SU-DHL-6 (cell line): ENCODE measurements around the gene PRF1.

Source experiments
- H2AFZ ChIP-seq: fragments of 200-600 bp; sonication (generic); 2 replicates; pipeline ENCODE4 v1.6.1; 2014; ENCODE audit warnings: low read depth, mild to moderate bottlenecking, moderate library complexity, mixed read lengths, antibody characterized with exemption, low read length; ENCODE audit not compliant: severe bottlenecking
- H3F3A ChIP-seq: fragments of 200-600 bp; shearing (Covaris generic); 2 replicates; pipeline ENCODE4 v1.6.0; 2016; ENCODE audit warnings: antibody characterized with exemption, mild to moderate bottlenecking; ENCODE audit not compliant: insufficient read depth
- H3K27ac ChIP-seq: fragments of 200-600 bp; sonication (generic); 2 replicates; pipeline ENCODE4 v1.5.1; 2016; ENCODE audit warnings: low read depth, mild to moderate bottlenecking, low read length, moderate library complexity, mixed read lengths
- H3K27me3 ChIP-seq: fragments of 200-600 bp; sonication (generic), shearing (Covaris generic); 2 replicates; pipeline ENCODE4 v1.6.0; 2014; ENCODE audit warnings: mild to moderate bottlenecking, low read length
- H3K36me3 ChIP-seq: fragments of 200-600 bp; sonication (generic); 2 replicates; pipeline ENCODE4 v1.6.1; 2014; ENCODE audit warnings: mild to moderate bottlenecking, low read length, mixed read lengths
- H3K4me2 ChIP-seq: fragments of 300-600, 200-600 bp; shearing (Covaris generic), sonication (generic); 2 replicates; pipeline ENCODE4 v1.6.0; 2014; ENCODE audit warnings: low read length, low read depth, mild to moderate bottlenecking; ENCODE audit not compliant: poor library complexity, severe bottlenecking
- H3K4me3 ChIP-seq: fragments of 200-600 bp; sonication (generic); 2 replicates; pipeline ENCODE4 v1.5.1; 2014; ENCODE audit warnings: antibody characterized with exemption, low read length, mild to moderate bottlenecking, mixed read lengths; ENCODE audit not compliant: insufficient read depth, poor library complexity, severe bottlenecking
- H3K79me2 ChIP-seq: fragments of 200-600 bp; sonication (generic); 2 replicates; pipeline ENCODE4 v1.6.1; 2014; ENCODE audit warnings: mild to moderate bottlenecking, low read length, moderate library complexity; ENCODE audit not compliant: insufficient read depth
- H3K9ac ChIP-seq: fragments of 200-600 bp; sonication (generic); 2 replicates; pipeline ENCODE4 v1.7.0; 2014; ENCODE audit warnings: mild to moderate bottlenecking, low read length
- H3K9me2 ChIP-seq: fragments of 200-600 bp; sonication (generic); replicated peaks from 2 replicates; pipeline ENCODE4 v1.6.1; 2014; ENCODE audit warnings: low read length; ENCODE audit not compliant: insufficient read depth
- H3K9me3 ChIP-seq: fragments of 200-600 bp; sonication (generic); 2 replicates; pipeline ENCODE4 v1.6.1; 2014; ENCODE audit warnings: low read length, mixed read lengths; ENCODE audit not compliant: insufficient read depth
- H4K20me1 ChIP-seq: fragments of 200-600 bp; sonication (generic); 2 replicates; pipeline ENCODE4 v1.6.1; 2014; ENCODE audit warnings: low read depth, mild to moderate bottlenecking, antibody characterized with exemption, low read length, moderate library complexity, mixed read lengths
- EZH2phosphoT487 ChIP-seq: fragments of 200-600 bp; sonication (generic), shearing (Covaris generic); conservative IDR thresholded peaks from 2 replicates; pipeline ENCODE4 v1.6.1; 2018; ENCODE audit warnings: mild to moderate bottlenecking, antibody characterized with exemption, low read length, moderate library complexity, mixed read lengths
- TF ChIP-seq, protein P1 (sequence below): fragments of 200-600 bp; sonication (generic); IDR thresholded peaks from one replicate; pipeline ENCODE4 v1.5.1; 2017; ENCODE audit warnings: antibody characterized with exemption, mild to moderate bottlenecking, low read length, moderate library complexity; ENCODE audit not compliant: insufficient read depth, poor library complexity, severe bottlenecking

The PRF1 gene

DNA sequence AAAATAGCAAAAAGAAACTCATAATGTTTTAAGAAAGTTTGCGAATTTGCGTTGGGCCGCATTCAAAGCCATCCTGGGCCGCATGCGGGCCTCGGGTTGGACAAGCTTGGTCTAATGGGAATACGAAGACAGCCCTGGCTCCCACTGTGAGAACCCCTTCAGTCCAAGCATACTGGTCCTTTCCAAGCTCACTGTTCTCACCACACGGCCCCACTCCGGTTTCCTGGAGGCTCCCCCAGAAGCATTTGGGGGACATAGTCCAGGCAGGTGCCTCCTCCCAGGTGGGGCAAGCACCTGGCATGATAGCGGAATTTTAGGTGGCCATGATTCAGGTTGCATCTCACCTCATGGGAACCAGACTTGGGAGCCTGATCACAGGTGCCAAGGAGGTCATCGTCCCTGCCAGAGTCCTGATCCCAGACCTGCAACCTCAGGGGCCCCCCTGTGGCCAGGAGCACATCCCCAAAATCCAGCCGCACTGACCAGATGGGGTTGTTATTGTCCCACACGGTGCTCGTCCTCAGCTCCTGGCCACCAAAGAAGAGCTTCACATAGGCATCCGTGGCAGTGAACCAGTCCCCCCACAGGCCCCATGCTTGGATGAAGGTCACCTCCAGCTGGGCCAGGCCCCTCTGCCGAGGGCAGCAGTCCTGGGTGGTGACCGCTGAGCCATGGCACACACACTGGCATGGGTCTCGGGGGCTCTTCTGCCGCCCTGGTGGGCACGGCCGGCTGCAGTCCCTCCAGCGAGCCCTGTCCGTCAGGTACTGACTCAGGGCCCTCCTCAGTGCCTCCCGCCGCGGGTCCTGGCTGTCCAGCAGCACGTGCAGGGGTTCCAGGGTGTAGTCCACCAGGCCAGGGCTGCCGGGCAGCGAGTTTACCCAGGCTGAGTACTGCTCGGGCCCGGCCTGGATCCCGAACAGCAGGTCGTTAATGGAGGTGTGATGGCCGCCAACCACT is 4.4 kb downstream of the PRF1 start:
- Histone ChIP-seq H2AFZ (no peak overlapping the region), H4K20me1 (no peaks in the 10 kb centered on the region), H3K79me2 (no peaks in the 10 kb centered on the region), H3K4me2 (no peak overlapping the region), H3K9me3 (no peaks in the 10 kb centered on the region), H3K36me3 (no peaks in the 10 kb centered on the region), H3K27me3 (no peaks in the 10 kb centered on the region), H3K4me3 (no peak overlapping the region), H3K9me2 (no peaks in the 10 kb centered on the region), H3K9ac (no peak overlapping the region), H3K27ac (no peak overlapping the region), H3F3A (no peaks in the 10 kb centered on the region)
- TF ChIP-seq EZH2phosphoT487, result no peak
- TF ChIP-seq, protein P1, sequence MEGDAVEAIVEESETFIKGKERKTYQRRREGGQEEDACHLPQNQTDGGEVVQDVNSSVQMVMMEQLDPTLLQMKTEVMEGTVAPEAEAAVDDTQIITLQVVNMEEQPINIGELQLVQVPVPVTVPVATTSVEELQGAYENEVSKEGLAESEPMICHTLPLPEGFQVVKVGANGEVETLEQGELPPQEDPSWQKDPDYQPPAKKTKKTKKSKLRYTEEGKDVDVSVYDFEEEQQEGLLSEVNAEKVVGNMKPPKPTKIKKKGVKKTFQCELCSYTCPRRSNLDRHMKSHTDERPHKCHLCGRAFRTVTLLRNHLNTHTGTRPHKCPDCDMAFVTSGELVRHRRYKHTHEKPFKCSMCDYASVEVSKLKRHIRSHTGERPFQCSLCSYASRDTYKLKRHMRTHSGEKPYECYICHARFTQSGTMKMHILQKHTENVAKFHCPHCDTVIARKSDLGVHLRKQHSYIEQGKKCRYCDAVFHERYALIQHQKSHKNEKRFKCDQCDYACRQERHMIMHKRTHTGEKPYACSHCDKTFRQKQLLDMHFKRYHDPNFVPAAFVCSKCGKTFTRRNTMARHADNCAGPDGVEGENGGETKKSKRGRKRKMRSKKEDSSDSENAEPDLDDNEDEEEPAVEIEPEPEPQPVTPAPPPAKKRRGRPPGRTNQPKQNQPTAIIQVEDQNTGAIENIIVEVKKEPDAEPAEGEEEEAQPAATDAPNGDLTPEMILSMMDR, result no peak

DNA sequence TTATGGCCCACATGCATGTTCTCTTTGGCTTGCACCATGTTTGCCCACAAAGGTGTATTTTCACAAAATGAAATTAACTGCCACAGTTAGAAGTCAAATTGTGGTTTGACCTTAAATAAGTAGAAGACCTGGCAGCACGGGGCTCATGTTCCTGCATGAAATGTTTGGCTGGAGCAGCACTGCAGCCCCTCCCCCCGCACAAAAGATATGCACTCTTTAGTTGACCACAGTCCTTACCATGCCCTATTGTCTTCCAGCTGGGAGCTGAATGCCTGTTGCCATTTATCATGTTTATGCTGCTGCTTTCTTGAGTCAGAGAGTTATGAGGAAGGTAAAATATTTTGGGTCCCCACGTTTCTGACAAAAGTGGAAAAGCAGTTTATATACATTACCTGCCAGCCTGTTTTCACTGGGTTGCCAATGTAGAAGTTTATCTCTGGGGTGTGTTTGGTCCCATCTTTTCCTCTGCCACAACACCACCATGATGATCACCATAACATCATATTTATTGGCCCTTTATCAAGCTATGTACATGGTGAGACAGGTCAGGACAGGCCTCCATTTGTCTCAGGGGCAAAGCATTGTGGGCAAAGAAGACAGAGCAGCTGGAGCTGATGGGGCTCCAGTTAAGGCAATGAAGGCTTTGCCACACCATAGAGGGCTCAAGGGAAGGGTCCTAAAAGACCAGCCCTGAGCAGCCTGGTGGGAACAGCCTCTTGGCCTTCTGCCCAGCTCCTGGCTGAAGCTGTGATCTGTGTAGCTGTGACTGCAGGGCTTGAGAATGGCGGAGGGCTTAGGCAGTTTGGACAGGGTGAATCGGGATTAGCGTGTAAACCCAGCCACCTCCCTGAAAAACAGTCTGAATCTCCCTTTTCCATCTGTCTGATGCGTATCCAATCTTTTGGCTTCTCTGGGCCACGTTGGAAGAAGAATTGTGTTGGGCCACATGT is 5.4 kb downstream of the PRF1 start:
- H3K9ac ChIP-seq, result no peak overlapping the region
- no peak for TF ChIP-seq EZH2phosphoT487
- TF ChIP-seq, protein P1, result no peak
- no peak overlapping the region for H2AFZ ChIP-seq
- no peaks in the 10 kb centered on the region for H3K27me3 ChIP-seq
- H3K4me2 ChIP-seq, result no peak overlapping the region
- H3F3A ChIP-seq, result no peaks in the 10 kb centered on the region
- no peaks in the 10 kb centered on the region for H3K79me2 ChIP-seq
- no peaks in the 10 kb centered on the region for H3K9me2 ChIP-seq
- no peak overlapping the region for H3K4me3 ChIP-seq
- no peaks in the 10 kb centered on the region for H3K9me3 ChIP-seq
- no peaks in the 10 kb centered on the region for H3K36me3 ChIP-seq
- no peak overlapping the region for H3K27ac ChIP-seq
- H4K20me1 ChIP-seq, result no peaks in the 10 kb centered on the region

DNA sequence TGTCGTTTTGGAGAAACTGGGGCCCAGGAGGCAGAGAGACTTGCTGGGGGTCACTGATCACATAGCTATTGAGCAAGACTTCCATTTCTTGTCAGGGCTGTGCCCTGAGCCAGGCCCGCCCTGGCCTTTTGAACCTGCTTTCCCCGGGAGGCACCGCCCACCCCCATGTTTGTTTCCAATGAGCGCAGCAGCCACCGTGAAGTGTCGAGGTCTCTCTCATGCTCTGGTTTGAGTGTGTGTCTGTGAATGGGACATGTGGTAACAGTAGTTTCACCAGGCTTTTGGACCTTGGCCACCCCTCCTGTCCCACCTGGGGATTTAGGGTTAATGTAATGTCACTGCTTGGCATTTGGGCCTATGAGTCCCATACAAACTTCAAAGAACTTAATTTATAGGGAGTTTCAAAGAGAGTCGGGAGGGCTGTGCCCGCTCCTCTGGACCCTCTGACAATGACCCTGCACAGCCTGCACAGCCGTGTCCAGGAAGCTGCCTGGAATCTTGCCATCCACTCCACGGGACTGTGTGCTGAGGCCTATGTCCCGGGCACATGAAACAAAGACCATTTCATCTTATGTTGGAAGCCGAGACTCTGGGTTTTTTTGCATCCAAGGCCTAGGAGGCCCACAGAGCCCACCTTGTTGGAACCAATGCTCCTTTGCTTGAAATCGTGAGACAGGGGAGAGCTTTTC is 6.3 kb downstream of the PRF1 start:
- no peaks in the 10 kb centered on the region for H3K9me3 ChIP-seq
- no peak for TF ChIP-seq EZH2phosphoT487
- TF ChIP-seq, protein P1, result no peak
- H2AFZ ChIP-seq, result no peak overlapping the region
- no peaks in the 10 kb centered on the region for H4K20me1 ChIP-seq
- no peaks in the 10 kb centered on the region for H3F3A ChIP-seq
- H3K79me2 ChIP-seq, result no peaks in the 10 kb centered on the region
- no peak overlapping the region for H3K4me3 ChIP-seq
- H3K36me3 ChIP-seq, result no peaks in the 10 kb centered on the region
- H3K27me3 ChIP-seq, result no peaks in the 10 kb centered on the region
- H3K9me2 ChIP-seq, result no peaks in the 10 kb centered on the region
- no peak overlapping the region for H3K9ac ChIP-seq
- no peak overlapping the region for H3K27ac ChIP-seq
- H3K4me2 ChIP-seq, result no peak overlapping the region
